ENCODE results near the gene SLC37A2.
"Not testable (repeated sequence)": the region's sequence is repeated elsewhere in the genome, so short reads cannot be mapped to it uniquely, and the experiment has no call there.

SLC37A2 gene

GRCh38 chr11:125085301-125086081 lies 22.4 kb downstream of the SLC37A2 start:
- DNase-seq, result no peak

- no peak for DNase-seq
These were observed 23.7 kb downstream of the SLC37A2 start for GRCh38 chr11:125086633-125087296.

GRCh38 chr11:125088123-125088522 lies 25.0 kb downstream of the SLC37A2 start:
- no peak for DNase-seq

GRCh38 chr11:125088576-125089455 lies 25.7 kb downstream of the SLC37A2 start:
- no peak for DNase-seq

- DNase-seq, result not testable (repeated sequence)
These were observed 26.4 kb downstream of the SLC37A2 start for GRCh38 chr11:125089481-125089880.

- not testable (repeated sequence) for DNase-seq
These were observed 27.0 kb downstream of the SLC37A2 start for GRCh38 chr11:125090151-125090550.

- DNase-seq, result no peak
These were observed 27.7 kb downstream of the SLC37A2 start for GRCh38 chr11:125090816-125091215.

GRCh38 chr11:125091247-125091876 lies 28.3 kb downstream of the SLC37A2 start:
- peak; percentile 15 to 38 for DNase-seq

GRCh38 chr11:125091877-125092664 lies 29.0 kb downstream of the SLC37A2 start:
- DNase-seq, result no peak

- no peak for DNase-seq
These were observed 29.6 kb downstream of the SLC37A2 start for GRCh38 chr11:125092669-125093068.

- no peak for DNase-seq
These were observed 30.4 kb downstream of the SLC37A2 start for GRCh38 chr11:125093502-125093901.

- no peak for DNase-seq
These were observed 31.6 kb downstream of the SLC37A2 start for GRCh38 chr11:125094731-125095130.

GRCh38 chr11:125100136-125100535 lies 37.0 kb downstream of the SLC37A2 start:
- no peak for DNase-seq

- no peak for DNase-seq
These were observed 38.5 kb downstream of the SLC37A2 start for GRCh38 chr11:125101596-125101995.

- no peak for DNase-seq
These were observed 38.9 kb downstream of the SLC37A2 start for GRCh38 chr11:125102025-125102424.

- no peak for DNase-seq
These were observed 39.4 kb downstream of the SLC37A2 start for GRCh38 chr11:125102510-125102909.

GRCh38 chr11:125105926-125106325 lies 42.8 kb downstream of the SLC37A2 start:
- DNase-seq, result no peak

- DNase-seq, result no peak
These were observed 45.4 kb downstream of the SLC37A2 start for GRCh38 chr11:125108469-125108868.

GRCh38 chr11:125110506-125110905 lies 47.4 kb downstream of the SLC37A2 start:
- DNase-seq, result no peak

- peak; percentile 21 to 29 for DNase-seq
These were observed 47.9 kb downstream of the SLC37A2 start for GRCh38 chr11:125111001-125111342.

- peak; percentile 98 to 99 for DNase-seq
These were observed 48.5 kb downstream of the SLC37A2 start, which contains the start of gene TMEM218 for GRCh38 chr11:125111343-125112207. TMEM218 (minus strand) TSS chr11:125111626; CDS start chr11:125102241, 9,385 bp downstream.
